H1 (cell line): ENCODE results near the gene CEP97. TPM values are rescaled to one million over a fixed set of nuclear protein-coding genes. Genes with fewer than 3 reads are reported as not detected.

ENCODE experiments used
- ATF3 ChIP-seq: IDR thresholded peaks from 2 replicates; pipeline ENCODE4 v1.6.1; 2011; ENCODE audit warnings: low read depth, mild to moderate bottlenecking, low read length; ENCODE audit not compliant: insufficient read depth
- BACH1 ChIP-seq: IDR thresholded peaks from 2 replicates; pipeline ENCODE4 v1.6.1; 2012; ENCODE audit warnings: low read length, improper control_type of control experiment
- BCL11A ChIP-seq, 2 experiments: IDR thresholded peaks; one replicate each; pipeline ENCODE4 v1.6.1; 2011; ENCODE audit warnings: low read depth in 2 of 2, low read length in 2 of 2, mild to moderate bottlenecking in 2 of 2
- BRCA1 ChIP-seq: IDR thresholded peaks from 2 replicates; pipeline ENCODE4 v1.6.1; 2012; ENCODE audit warnings: low read depth, low read length, improper control_type of control experiment
- CTCF ChIP-seq, 3 experiments: IDR thresholded peaks; 1 replicate in 2 of 3; 2 replicates in 1 of 3; pipeline versions ENCODE4 v1.5.1 to v1.6.1; 2011; ENCODE audit warnings: low read length in 3 of 3, mild to moderate bottlenecking in 3 of 3, inconsistent platforms in 2 of 3, low read depth in 1 of 3, moderate library complexity in 1 of 3; ENCODE audit not compliant: insufficient read depth in 1 of 3; ENCODE audit errors: control extremely low read depth in 1 of 3
- EGR1 ChIP-seq: IDR thresholded peaks from 2 replicates; pipeline ENCODE4 v1.6.1; 2011; ENCODE audit warnings: low read depth, low read length, borderline replicate concordance
- HDAC6 ChIP-seq: IDR thresholded peaks from one replicate; pipeline ENCODE4 v1.7.1; 2012; ENCODE audit warnings: low read depth, mild to moderate bottlenecking, inconsistent platforms, low read length, moderate library complexity
- JUN ChIP-seq: IDR thresholded peaks from 2 replicates; pipeline ENCODE4 v1.6.1; 2011; ENCODE audit warnings: low read depth, mild to moderate bottlenecking, improper control_type of control experiment, low read length
- JUND ChIP-seq: IDR thresholded peaks from 2 replicates; pipeline ENCODE4 v1.6.1; 2011; ENCODE audit warnings: mild to moderate bottlenecking, improper control_type of control experiment, low read length
- KDM1A ChIP-seq: fragments of 200-600, 300-600 bp; sonication (generic); IDR thresholded peaks from 2 replicates; pipeline ENCODE4 v1.7.1; 2016; ENCODE audit warnings: mild to moderate bottlenecking, low read length, borderline replicate concordance
- MAX ChIP-seq: IDR thresholded peaks from 2 replicates; pipeline ENCODE4 v1.6.1; 2012; ENCODE audit warnings: inconsistent platforms
- PHF8 ChIP-seq: fragments of 200-600 bp; sonication (generic); conservative IDR thresholded peaks from 2 replicates; pipeline ENCODE4 v1.7.1; 2012; ENCODE audit warnings: low read depth, mild to moderate bottlenecking, inconsistent platforms, low read length, moderate library complexity
- POLR2AphosphoS5 ChIP-seq: IDR thresholded peaks from 2 replicates; pipeline ENCODE4 v1.6.1; 2011; ENCODE audit warnings: low read depth, low read length
- POU5F1 ChIP-seq: IDR thresholded peaks from 2 replicates; pipeline ENCODE4 v1.6.1; 2011; ENCODE audit warnings: low read depth, mild to moderate bottlenecking, low read length, moderate library complexity
- RBBP5 ChIP-seq: IDR thresholded peaks from 2 replicates; pipeline ENCODE4 v1.7.1; 2012; ENCODE audit warnings: low read depth, mild to moderate bottlenecking, inconsistent platforms, low read length, moderate library complexity, borderline replicate concordance
- SP1 ChIP-seq: IDR thresholded peaks from 2 replicates; pipeline ENCODE4 v1.6.1; 2011; ENCODE audit warnings: low read depth, low read length
- SP2 ChIP-seq: IDR thresholded peaks from 2 replicates; pipeline ENCODE4 v1.6.1; 2012; ENCODE audit warnings: mild to moderate bottlenecking, low read length, inconsistent platforms
- SP4 ChIP-seq: IDR thresholded peaks from 2 replicates; pipeline ENCODE4 v1.6.1; 2012; ENCODE audit warnings: low read length, inconsistent platforms
- TBP ChIP-seq: IDR thresholded peaks from 2 replicates; pipeline ENCODE4 v1.6.1; 2011; ENCODE audit warnings: low read depth, low read length, improper control_type of control experiment
- TCF12 ChIP-seq: IDR thresholded peaks from 2 replicates; pipeline ENCODE4 v1.6.1; 2011; ENCODE audit warnings: low read depth, mild to moderate bottlenecking, low read length
- USF2 ChIP-seq: IDR thresholded peaks from 2 replicates; pipeline ENCODE4 v1.6.1; 2011; ENCODE audit warnings: low read length, improper control_type of control experiment
- polyA plus RNA-seq, 7 experiments: library from polyadenylated mRNA; depleted of rRNA in 3 of 7; stranded (reverse) in 5 of 7; unstranded in 2 of 7; fragments of >200 nt in 5 of 7; fragments of 200-250 nt in 2 of 7; gene quantifications; 1 replicate in 5 of 7; 2 replicates in 1 of 7; 4 replicates in 1 of 7; pipeline versions ENCODE4 v1.2.1 to v1.2.3, GENCODE V29; 2011 to 2013; ENCODE audit warnings: missing spikeins in 2 of 7, mixed read lengths in 2 of 7
- total RNA-seq: library from RNA; stranded (reverse); fragmentation: NEBNext Ultra II Directional; extraction: Animal tissue kit (Norgen Biotek cat#: 25700); gene quantifications from 2 replicates; pipeline ENCODE4 v1.2.1, GENCODE V29; 2021

Gene CEP97
- total and polyA plus RNA-seq, 2 of the 8 experiments (the other 6 are each of a cell fraction or from before 2014, with no cell fraction given) = 1.6 to 13.2 TPM

GRCh38 chr3:101779047-101779821 is 54.8 kb downstream of the CEP97 start, which contains the start of gene NXPE3 (continued):
- TF ChIP-seq JUND (no peak), ATF3 (no peak), SP2 (peak; percentile 18; the same call in 1 of the 2 replicates), RBBP5 (peak; percentile 69; the same call in 1 of the 2 replicates), CTCF (IDR thresholded peaks at IDR 0.05; ENCODE audit: control extremely low read depth in 1 of 3, insufficient read depth in 1 of 3, low read depth in 1 of 3, low read length in 3 of 3) (no peak), SP4 (no peak; the same call in 1 of the 2 replicates), BACH1 (no peak; the same call in 1 of the 2 replicates), KDM1A (no peak), POU5F1 (no peak), TBP (0 out of 2 replicates have a peak, but pooled peaks have one; percentile 25), POLR2AphosphoS5 (no peak), MAX (peak; percentile 80), TCF12 (no peak), USF2 (no peak), HDAC6 (no peak), PHF8 (peak; percentile 56), JUN (no peak), BCL11A (IDR thresholded peaks at IDR 0.05; ENCODE audit: low read depth in 2 of 2, low read length in 2 of 2) (no peak), BRCA1 (no peak), SP1 (no peak), EGR1 (no peak)
